Breast epithelium (tissue), 4 donors: ENCODE measurements around the gene ARHGAP26. TPM values are rescaled to one million over a fixed set of nuclear protein-coding genes. Genes with fewer than 3 reads are reported as not detected.
"Not testable (repeated sequence)": the region's sequence is repeated elsewhere in the genome, so short reads cannot be mapped to it uniquely, and the experiment has no call there.

ENCODE experiments used
- DNase-seq, 2 donors: peaks; one replicate each; pipeline ENCODE4 v3.0.0-alpha.2; 2019; ENCODE audit warnings: low spot score in 2 of 2
- H3K27ac ChIP-seq, 2 donors: fragments of 200-600 bp; sonication (generic) in 1 of 2; one replicate each; pipeline ENCODE4 v1.5.1; 2016 to 2019; ENCODE audit warnings: mild to moderate bottlenecking in 1 of 2
- H3K27me3 ChIP-seq, 2 donors: fragments of 200-600 bp; sonication (generic) in 1 of 2; one replicate each; pipeline versions ENCODE4 v1.5.1 to v1.6.0; 2017 to 2019; ENCODE audit warnings: control low read depth in 1 of 2, mild to moderate bottlenecking in 1 of 2
- H3K36me3 ChIP-seq: fragments of 200-600 bp; one replicate; pipeline ENCODE4 v1.5.1; 2019
- H3K4me1 ChIP-seq, 2 donors: fragments of 200-600 bp; sonication (generic); one replicate each; pipeline ENCODE4 v1.5.1; 2016 to 2019; ENCODE audit warnings: control low read depth in 1 of 2
- H3K4me3 ChIP-seq, 3 donors: fragments of 200-600 bp; sonication (generic); 1 replicate in 2 of 3; 2 replicates in 1 of 3; pipeline ENCODE4 v1.5.1; 2016 to 2019; ENCODE audit warnings: mild to moderate bottlenecking in 3 of 3, moderate library complexity in 2 of 3
- H3K9me3 ChIP-seq, 2 donors: fragments of 200-600 bp; sonication (generic) in 1 of 2; one replicate each; pipeline ENCODE4 v1.5.1; 2016 to 2019; ENCODE audit warnings: control low read depth in 1 of 2
- POLR2A ChIP-seq: fragments of 450-650 bp; IDR thresholded peaks from one replicate; pipeline ENCODE4 v1.6.1; 2016; ENCODE audit warnings: antibody characterized with exemption, mild to moderate bottlenecking, moderate library complexity
- POLR2AphosphoS5 ChIP-seq, 3 donors: sonication (generic); formaldehyde crosslinking; IDR thresholded peaks; one replicate each; pipeline ENCODE4 v1.6.1; 2017; ENCODE audit warnings: antibody characterized with exemption in 3 of 3
- intact Hi-C: fragments of 100-400 bp; cut with DNase I; formaldehyde crosslinking; loops from one replicate; pipeline ENCODE4 v1.15.1; 2023; ENCODE audit warnings: low total_unique reads
- total RNA-seq, 3 donors: library from RNA; depleted of rRNA; stranded (reverse); fragments of >200 nt; gene quantifications; one replicate each; pipeline ENCODE4 v1.1.0, GENCODE V29; 2016
- TF ChIP-seq, protein P1 (sequence below), 3 donors: fragments of 450-650 bp; IDR thresholded peaks; one replicate each; pipeline ENCODE4 v1.5.1; 2016 to 2017; ENCODE audit warnings: antibody characterized with exemption in 3 of 3, mild to moderate bottlenecking in 3 of 3, moderate library complexity in 3 of 3

ARHGAP26 gene
- total RNA-seq, 3 donors from 2014 or later, result 33.1 to 89.0 (median 56.4) TPM

DNA sequence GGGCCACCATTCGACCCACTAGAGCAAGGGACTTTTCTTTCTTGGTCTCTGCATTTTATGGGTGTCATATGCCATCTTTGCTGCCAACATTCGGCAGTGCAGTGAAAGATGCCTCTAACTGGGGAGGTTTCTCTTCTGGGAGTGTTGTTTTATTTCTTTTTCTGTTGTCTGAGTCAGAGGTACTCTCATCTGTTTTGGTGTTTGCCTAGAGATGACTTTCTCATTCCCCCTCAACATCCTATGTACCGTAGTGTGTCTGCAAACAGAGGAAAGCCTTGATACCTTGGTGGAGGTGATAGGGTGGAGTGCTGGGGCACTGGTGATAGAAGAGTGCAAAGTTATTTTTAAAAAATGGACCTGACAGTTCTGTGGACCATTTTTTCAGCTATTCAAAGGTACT lies 182.1 kb downstream of the ARHGAP26 start:
- Histone ChIP-seq H3K4me1 (no peaks in the 10 kb centered on the region), H3K27ac (no peak overlapping the region), H3K9me3 (no peaks in the 10 kb centered on the region), H3K27me3 (no peaks in the 10 kb centered on the region), H3K4me3 (no peak overlapping the region), H3K36me3 (no peaks in the 10 kb centered on the region)
- intact Hi-C loops, result no loop called here
- DNase-seq, result no peak
- TF ChIP-seq POLR2A (no peak), POLR2AphosphoS5 (IDR thresholded peaks at IDR 0.05) (no peak)
- TF ChIP-seq, protein P1, sequence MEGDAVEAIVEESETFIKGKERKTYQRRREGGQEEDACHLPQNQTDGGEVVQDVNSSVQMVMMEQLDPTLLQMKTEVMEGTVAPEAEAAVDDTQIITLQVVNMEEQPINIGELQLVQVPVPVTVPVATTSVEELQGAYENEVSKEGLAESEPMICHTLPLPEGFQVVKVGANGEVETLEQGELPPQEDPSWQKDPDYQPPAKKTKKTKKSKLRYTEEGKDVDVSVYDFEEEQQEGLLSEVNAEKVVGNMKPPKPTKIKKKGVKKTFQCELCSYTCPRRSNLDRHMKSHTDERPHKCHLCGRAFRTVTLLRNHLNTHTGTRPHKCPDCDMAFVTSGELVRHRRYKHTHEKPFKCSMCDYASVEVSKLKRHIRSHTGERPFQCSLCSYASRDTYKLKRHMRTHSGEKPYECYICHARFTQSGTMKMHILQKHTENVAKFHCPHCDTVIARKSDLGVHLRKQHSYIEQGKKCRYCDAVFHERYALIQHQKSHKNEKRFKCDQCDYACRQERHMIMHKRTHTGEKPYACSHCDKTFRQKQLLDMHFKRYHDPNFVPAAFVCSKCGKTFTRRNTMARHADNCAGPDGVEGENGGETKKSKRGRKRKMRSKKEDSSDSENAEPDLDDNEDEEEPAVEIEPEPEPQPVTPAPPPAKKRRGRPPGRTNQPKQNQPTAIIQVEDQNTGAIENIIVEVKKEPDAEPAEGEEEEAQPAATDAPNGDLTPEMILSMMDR (IDR thresholded peaks at IDR 0.05), result no peak

DNA sequence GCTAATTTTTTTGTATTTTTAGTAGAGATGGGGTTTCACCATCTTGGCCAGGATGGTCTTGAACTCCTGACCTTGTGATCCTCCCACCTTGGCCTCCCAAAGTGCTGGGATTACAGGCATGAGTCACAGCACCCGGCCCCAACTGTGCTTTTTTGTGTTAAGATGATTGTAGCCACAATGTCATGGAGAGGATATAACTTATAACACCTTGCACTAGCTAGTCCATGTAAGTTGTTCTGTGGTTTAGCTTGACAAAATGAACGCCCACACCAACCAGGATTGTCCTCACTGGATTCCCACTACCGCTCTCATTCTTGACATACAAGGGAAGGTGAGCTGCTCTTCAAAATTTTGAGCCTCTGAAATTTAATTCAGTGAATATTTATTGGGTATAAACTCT lies 182.7 kb downstream of the ARHGAP26 start:
- H3K4me1 ChIP-seq, H3K27ac ChIP-seq, H3K4me3 ChIP-seq, H3K36me3 ChIP-seq, H3K27me3 ChIP-seq, H3K9me3 ChIP-seq, intact Hi-C loops, DNase-seq: not testable (repeated sequence)

DNA sequence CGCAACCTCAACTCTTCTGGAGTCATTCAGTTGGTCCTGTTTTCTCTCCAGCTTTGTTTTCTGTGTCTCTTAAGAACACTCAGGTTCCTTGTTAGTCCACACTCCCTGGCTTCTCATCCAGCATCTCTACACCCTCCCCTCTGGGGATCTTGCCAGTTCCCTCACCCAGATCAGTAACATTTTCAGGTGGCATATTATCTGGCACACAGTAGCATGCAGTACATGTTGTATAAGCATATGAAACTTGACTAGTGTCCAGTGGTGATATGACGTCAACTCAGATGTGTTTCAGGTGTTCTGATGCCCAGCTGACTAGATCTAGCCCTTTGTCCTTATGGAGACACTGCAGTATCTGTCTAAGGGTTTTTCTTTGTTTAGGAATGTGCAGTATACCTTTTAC lies 184.3 kb downstream of the ARHGAP26 start:
- Histone ChIP-seq H3K36me3 (no peaks in the 10 kb centered on the region), H3K27me3 (no peaks in the 10 kb centered on the region), H3K4me3 (no peak overlapping the region), H3K9me3 (no peaks in the 10 kb centered on the region), H3K27ac (no peak overlapping the region), H3K4me1 (no peaks in the 10 kb centered on the region)
- DNase-seq, result no peak
- TF ChIP-seq POLR2AphosphoS5 (IDR thresholded peaks at IDR 0.05) (no peak), POLR2A (no peak)
- TF ChIP-seq, protein P1 (IDR thresholded peaks at IDR 0.05), result no peak
- intact Hi-C loops, result no loop called here

DNA sequence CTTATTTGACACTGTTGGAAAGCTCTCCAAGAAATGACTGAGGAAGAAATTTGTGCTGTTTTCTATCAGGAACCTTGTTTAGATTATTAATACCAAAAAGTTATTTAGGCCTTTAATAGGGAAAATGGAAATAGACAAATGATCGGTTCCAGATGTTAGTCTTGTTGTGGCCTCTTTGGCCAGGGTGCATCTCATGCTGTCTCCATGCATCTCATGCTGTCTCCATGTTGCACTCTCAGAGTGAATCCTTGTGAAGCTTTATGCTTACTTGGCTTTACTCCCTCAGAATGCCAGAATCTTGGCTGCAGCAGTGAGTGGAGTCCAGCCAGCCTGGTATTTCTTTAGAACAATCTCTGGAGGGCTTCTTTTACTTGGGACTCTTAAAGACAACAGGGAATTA lies 185.5 kb downstream of the ARHGAP26 start:
- Histone ChIP-seq H3K9me3 (no peaks in the 10 kb centered on the region), H3K27ac (no peak overlapping the region)
- no peak for TF ChIP-seq POLR2A
- TF ChIP-seq, protein P1 (IDR thresholded peaks at IDR 0.05), result no peak
- TF ChIP-seq POLR2AphosphoS5 (IDR thresholded peaks at IDR 0.05), result no peak

DNA sequence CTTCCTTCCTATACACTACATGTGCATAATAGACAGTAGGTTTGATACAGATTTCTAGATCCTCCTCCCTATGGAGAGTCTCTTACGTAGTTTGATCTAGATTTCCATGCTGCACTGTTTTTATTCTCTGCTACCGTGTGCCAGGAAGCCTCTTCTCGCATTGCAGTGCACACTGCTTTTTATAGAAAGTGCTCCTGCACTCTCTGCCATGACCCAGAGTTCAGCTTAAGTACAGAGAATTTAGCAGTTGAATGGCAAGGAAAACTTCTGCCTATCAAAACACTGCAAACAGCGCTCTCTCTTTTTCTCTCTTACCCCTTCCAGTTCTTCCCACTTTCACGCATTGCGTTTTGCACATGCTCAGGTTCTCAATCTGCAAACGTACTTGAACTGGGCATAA lies 187.4 kb downstream of the ARHGAP26 start:
- Histone ChIP-seq H3K9me3 (no peaks in the 10 kb centered on the region), H3K27me3 (no peaks in the 10 kb centered on the region), H3K27ac (no peak overlapping the region), H3K4me3 (no peak overlapping the region), H3K36me3 (no peaks in the 10 kb centered on the region), H3K4me1 (no peaks in the 10 kb centered on the region)
- intact Hi-C loops, result no loop called here
- DNase-seq, result no peak
- TF ChIP-seq POLR2A, result no peak
- TF ChIP-seq, protein P1 (IDR thresholded peaks at IDR 0.05), result no peak
- TF ChIP-seq POLR2AphosphoS5 (IDR thresholded peaks at IDR 0.05), result no peak

More for the DNA sequence above, 185.5 kb downstream of the ARHGAP26 start:
- H3K27me3 ChIP-seq, result no peaks in the 10 kb centered on the region
- no peak overlapping the region for H3K4me3 ChIP-seq
- H3K4me1 ChIP-seq, result no peaks in the 10 kb centered on the region
- no peak for DNase-seq
- no peaks in the 10 kb centered on the region for H3K36me3 ChIP-seq
- intact Hi-C loops, result no loop called here
